HepG2 (cell line): ENCODE measurements around the gene GTF2H4. TPM values are rescaled to one million over a fixed set of nuclear protein-coding genes. Genes with fewer than 3 reads are reported as not detected.

Experiments used
- HDAC1 ChIP-seq: sonication (generic); formaldehyde crosslinking; IDR thresholded peaks from 2 replicates; pipeline ENCODE4 v1.5.1; 2020; ENCODE audit warnings: mild to moderate bottlenecking, missing genetic modification reagents
- HDAC2 ChIP-seq: sonication (generic); formaldehyde crosslinking; IDR thresholded peaks from 2 replicates; pipeline ENCODE4 v1.4.0; 2020; ENCODE audit warnings: missing genetic modification reagents
- HHEX ChIP-seq: IDR thresholded peaks from 2 replicates; pipeline ENCODE4 v1.6.1; 2016; ENCODE audit warnings: control low read depth
- KAT2B ChIP-seq: fragments of 150-350 bp; IDR thresholded peaks from 2 replicates; pipeline ENCODE4 v1.6.1; 2014; ENCODE audit warnings: low read depth, low read length, borderline replicate concordance
- NFIB ChIP-seq: sonication (generic); formaldehyde crosslinking; IDR thresholded peaks from 2 replicates; pipeline ENCODE4 v1.9.0; 2021; ENCODE audit warnings: missing genetic modification reagents, mild to moderate bottlenecking, borderline replicate concordance
- NFKB2 ChIP-seq: sonication (generic); formaldehyde crosslinking; IDR thresholded peaks from 2 replicates; pipeline ENCODE4 v1.4.0; 2020; ENCODE audit warnings: missing genetic modification reagents, borderline replicate concordance
- NR2F6 ChIP-seq, 2 experiments: IDR thresholded peaks; 2 replicates each; pipeline ENCODE4 v1.6.1; 2016; ENCODE audit warnings: antibody characterized with exemption in 1 of 2, mild to moderate bottlenecking in 1 of 2
- PITX1 ChIP-seq: sonication (generic); formaldehyde crosslinking; IDR thresholded peaks from 2 replicates; pipeline ENCODE4 v1.5.1; 2020; ENCODE audit warnings: mild to moderate bottlenecking, missing genetic modification reagents
- PLRG1 ChIP-seq: fragments of 450-650 bp; conservative IDR thresholded peaks from 2 replicates; pipeline ENCODE4 v1.6.1; 2016
- STAT5B ChIP-seq: sonication (generic); formaldehyde crosslinking; IDR thresholded peaks from 2 replicates; pipeline ENCODE4 v1.4.0; 2020; ENCODE audit warnings: missing genetic modification reagents
- TCF7 ChIP-seq: sonication (generic); IDR thresholded peaks from 2 replicates; pipeline ENCODE4 v1.6.1; 2016; ENCODE audit warnings: antibody characterized with exemption, low read depth
- ZNF10 ChIP-seq: sonication (generic); formaldehyde crosslinking; IDR thresholded peaks from 2 replicates; pipeline ENCODE4 v1.4.0; 2020; ENCODE audit warnings: mild to moderate bottlenecking, low read depth, missing genetic modification reagents, borderline replicate concordance
- ZNF350 ChIP-seq: sonication (generic); formaldehyde crosslinking; IDR thresholded peaks from 2 replicates; pipeline ENCODE4 v1.4.0; 2020; ENCODE audit warnings: mild to moderate bottlenecking, low read depth, missing genetic modification reagents, borderline replicate concordance
- polyA plus RNA-seq, 8 experiments: library from polyadenylated mRNA; depleted of rRNA in 3 of 8; stranded (reverse) in 7 of 8; unstranded in 1 of 8; fragments of >200 nt; fragmentation: Illumina TruSeq in 4 of 8; extraction: Trizol in 4 of 8; gene quantifications; 2 replicates each; pipeline versions ENCODE4 v1.2.1 to v1.2.3, GENCODE V29; 2011 to 2016; ENCODE audit warnings: low read depth in 4 of 8, missing spikeins in 1 of 8, mixed read lengths in 1 of 8; ENCODE audit not compliant: insufficient read depth in 1 of 8
- total RNA-seq, 5 experiments: library from RNA; depleted of rRNA; stranded (reverse); fragments of >200 nt; fragmentation: Illumina TruSeq; extraction: Trizol; gene quantifications; 2 replicates each; pipeline ENCODE4 v1.2.3, GENCODE V29; 2016; ENCODE audit warnings: low read depth in 1 of 5
- TF ChIP-seq, protein P1 (sequence below): sonication (generic); formaldehyde crosslinking; IDR thresholded peaks from 2 replicates; pipeline ENCODE4 v1.5.0; 2020; ENCODE audit warnings: missing genetic modification reagents, mild to moderate bottlenecking, borderline replicate concordance
- TF ChIP-seq, protein P2 (sequence below): sonication (generic); formaldehyde crosslinking; IDR thresholded peaks from 2 replicates; pipeline ENCODE4 v1.5.1; 2020; ENCODE audit warnings: mild to moderate bottlenecking, missing genetic modification reagents, borderline replicate concordance
- TF ChIP-seq, protein P3 (sequence below): sonication (generic); IDR thresholded peaks from 2 replicates; pipeline ENCODE4 v1.6.1; 2016; ENCODE audit warnings: low read depth, borderline replicate concordance
- TF ChIP-seq, protein P4 (sequence below): sonication (generic); formaldehyde crosslinking; IDR thresholded peaks from 2 replicates; pipeline ENCODE4 v1.8.0; 2022; ENCODE audit warnings: missing genetic modification reagents, mild to moderate bottlenecking, moderate library complexity, borderline replicate concordance
- TF ChIP-seq, protein P5 (sequence below): sonication (generic); formaldehyde crosslinking; IDR thresholded peaks from 2 replicates; pipeline ENCODE4 v1.5.1; 2020; ENCODE audit warnings: mild to moderate bottlenecking, missing genetic modification reagents, moderate library complexity
- TF ChIP-seq, protein P6 (sequence below): sonication (generic); formaldehyde crosslinking; IDR thresholded peaks from 2 replicates; pipeline ENCODE4 v1.5.0; 2020; ENCODE audit warnings: mild to moderate bottlenecking, missing genetic modification reagents

GTF2H4 gene
- total and polyA plus RNA-seq, 2 of the 13 experiments (the other 11 are each of a cell fraction or from before 2014, with no cell fraction given): 15.9 to 49.3 TPM

DNA sequence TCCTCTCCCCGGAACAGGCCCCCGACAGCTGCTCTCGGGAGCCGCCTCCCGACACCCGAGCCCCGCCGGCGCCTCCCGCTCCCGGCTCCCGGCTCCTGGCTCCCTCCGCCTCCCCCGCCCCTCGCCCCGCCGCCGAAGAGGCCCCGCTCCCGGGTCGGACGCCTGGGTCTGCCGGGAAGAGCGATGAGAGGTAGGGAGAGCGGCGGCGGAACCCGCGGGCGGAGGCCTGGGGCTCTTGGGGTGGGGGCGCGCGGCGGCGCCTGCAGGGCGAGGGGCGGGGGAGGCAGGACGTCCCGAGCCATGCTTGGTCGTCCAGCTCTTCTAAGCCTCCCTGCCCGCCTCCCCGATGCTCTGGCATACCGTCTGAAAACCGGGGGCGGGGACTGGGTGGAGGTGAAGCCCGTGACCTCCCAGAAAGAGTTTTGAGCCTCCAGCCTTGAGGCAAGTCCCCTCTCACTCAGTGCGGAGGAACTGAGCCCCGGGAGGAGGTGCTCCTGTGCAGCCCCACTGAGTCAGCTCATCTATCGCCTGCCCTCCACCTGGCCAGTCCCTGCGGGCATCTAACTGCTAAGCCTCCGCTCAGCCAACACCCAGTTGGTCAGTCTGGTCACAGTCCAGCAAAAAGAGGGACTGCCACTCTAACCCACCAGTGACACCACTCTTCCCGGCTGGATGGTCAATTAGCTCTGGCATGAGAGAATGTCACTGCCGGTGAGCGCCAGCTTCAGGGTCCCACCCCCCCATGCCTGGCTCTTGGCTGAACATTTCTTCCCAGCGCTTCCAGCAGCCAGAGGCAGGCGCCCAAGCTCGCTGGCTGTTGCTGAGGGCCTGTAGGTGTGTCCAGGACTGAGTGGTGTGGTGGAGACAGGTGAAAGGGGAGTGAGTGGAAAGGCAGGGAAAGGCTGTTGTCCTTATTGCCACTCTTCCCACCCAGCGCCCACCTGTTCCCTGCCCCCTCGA is 23.2 kb upstream of the GTF2H4 start (continued):
- TF ChIP-seq NFKB2 (CRISPR knock-in tag) (peak; percentile 13; the same call in 1 of the 2 replicates), NR2F6 (IDR thresholded peaks at IDR 0.05) (no peak), NR2F6 (CRISPR knock-in tag; IDR thresholded peaks at IDR 0.05) (no peak), HDAC2 (CRISPR knock-in tag) (no peak), TCF7 (no peak), STAT5B (CRISPR knock-in tag) (no peak), HHEX (CRISPR knock-in tag) (no peak), PITX1 (CRISPR knock-in tag) (no peak), ZNF10 (CRISPR knock-in tag) (no peak), NFIB (CRISPR knock-in tag) (no peak), PLRG1 (no peak), KAT2B (no peak), HDAC1 (CRISPR knock-in tag) (no peak), ZNF350 (no peak; the same call in 1 of the 2 replicates)
- TF ChIP-seq, protein P1, sequence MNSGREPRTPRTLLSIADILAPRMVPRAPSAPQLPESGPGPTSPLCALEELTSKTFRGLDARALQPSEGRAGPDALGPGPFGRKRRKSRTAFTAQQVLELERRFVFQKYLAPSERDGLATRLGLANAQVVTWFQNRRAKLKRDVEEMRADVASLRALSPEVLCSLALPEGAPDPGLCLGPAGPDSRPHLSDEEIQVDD (CRISPR knock-in tag): no peak
- TF ChIP-seq, protein P2, sequence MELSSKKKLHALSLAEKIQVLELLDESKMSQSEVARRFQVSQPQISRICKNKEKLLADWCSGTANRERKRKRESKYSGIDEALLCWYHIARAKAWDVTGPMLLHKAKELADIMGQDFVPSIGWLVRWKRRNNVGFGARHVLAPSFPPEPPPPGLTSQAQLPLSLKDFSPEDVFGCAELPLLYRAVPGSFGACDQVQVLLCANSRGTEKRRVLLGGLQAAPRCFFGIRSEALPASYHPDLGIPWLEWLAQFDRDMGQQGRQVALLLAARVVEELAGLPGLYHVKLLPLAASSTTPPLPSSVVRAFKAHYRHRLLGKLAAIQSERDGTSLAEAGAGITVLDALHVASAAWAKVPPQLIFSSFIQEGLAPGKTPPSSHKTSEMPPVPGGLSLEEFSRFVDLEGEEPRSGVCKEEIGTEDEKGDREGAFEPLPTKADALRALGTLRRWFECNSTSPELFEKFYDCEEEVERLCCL (CRISPR knock-in tag): no peak
- TF ChIP-seq, protein P3, sequence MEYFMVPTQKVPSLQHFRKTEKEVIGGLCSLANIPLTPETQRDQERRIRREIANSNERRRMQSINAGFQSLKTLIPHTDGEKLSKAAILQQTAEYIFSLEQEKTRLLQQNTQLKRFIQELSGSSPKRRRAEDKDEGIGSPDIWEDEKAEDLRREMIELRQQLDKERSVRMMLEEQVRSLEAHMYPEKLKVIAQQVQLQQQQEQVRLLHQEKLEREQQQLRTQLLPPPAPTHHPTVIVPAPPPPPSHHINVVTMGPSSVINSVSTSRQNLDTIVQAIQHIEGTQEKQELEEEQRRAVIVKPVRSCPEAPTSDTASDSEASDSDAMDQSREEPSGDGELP: peak; percentile 44; the same call in 1 of the 2 replicates
- TF ChIP-seq, protein P4, sequence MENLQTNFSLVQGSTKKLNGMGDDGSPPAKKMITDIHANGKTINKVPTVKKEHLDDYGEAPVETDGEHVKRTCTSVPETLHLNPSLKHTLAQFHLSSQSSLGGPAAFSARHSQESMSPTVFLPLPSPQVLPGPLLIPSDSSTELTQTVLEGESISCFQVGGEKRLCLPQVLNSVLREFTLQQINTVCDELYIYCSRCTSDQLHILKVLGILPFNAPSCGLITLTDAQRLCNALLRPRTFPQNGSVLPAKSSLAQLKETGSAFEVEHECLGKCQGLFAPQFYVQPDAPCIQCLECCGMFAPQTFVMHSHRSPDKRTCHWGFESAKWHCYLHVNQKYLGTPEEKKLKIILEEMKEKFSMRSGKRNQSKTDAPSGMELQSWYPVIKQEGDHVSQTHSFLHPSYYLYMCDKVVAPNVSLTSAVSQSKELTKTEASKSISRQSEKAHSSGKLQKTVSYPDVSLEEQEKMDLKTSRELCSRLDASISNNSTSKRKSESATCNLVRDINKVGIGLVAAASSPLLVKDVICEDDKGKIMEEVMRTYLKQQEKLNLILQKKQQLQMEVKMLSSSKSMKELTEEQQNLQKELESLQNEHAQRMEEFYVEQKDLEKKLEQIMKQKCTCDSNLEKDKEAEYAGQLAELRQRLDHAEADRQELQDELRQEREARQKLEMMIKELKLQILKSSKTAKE: no peak
- TF ChIP-seq, protein P5, sequence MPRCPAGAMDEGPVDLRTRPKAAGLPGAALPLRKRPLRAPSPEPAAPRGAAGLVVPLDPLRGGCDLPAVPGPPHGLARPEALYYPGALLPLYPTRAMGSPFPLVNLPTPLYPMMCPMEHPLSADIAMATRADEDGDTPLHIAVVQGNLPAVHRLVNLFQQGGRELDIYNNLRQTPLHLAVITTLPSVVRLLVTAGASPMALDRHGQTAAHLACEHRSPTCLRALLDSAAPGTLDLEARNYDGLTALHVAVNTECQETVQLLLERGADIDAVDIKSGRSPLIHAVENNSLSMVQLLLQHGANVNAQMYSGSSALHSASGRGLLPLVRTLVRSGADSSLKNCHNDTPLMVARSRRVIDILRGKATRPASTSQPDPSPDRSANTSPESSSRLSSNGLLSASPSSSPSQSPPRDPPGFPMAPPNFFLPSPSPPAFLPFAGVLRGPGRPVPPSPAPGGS (CRISPR knock-in tag): no peak
- TF ChIP-seq, protein P6, sequence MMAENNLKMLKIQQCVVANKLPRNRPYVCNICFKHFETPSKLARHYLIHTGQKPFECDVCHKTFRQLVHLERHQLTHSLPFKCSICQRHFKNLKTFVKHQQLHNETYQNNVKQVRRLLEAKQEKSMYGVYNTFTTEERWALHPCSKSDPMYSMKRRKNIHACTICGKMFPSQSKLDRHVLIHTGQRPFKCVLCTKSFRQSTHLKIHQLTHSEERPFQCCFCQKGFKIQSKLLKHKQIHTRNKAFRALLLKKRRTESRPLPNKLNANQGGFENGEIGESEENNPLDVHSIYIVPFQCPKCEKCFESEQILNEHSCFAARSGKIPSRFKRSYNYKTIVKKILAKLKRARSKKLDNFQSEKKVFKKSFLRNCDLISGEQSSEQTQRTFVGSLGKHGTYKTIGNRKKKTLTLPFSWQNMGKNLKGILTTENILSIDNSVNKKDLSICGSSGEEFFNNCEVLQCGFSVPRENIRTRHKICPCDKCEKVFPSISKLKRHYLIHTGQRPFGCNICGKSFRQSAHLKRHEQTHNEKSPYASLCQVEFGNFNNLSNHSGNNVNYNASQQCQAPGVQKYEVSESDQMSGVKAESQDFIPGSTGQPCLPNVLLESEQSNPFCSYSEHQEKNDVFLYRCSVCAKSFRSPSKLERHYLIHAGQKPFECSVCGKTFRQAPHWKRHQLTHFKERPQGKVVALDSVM: no peak
